ENCODE data around the gene ANTXR1.

DNA sequence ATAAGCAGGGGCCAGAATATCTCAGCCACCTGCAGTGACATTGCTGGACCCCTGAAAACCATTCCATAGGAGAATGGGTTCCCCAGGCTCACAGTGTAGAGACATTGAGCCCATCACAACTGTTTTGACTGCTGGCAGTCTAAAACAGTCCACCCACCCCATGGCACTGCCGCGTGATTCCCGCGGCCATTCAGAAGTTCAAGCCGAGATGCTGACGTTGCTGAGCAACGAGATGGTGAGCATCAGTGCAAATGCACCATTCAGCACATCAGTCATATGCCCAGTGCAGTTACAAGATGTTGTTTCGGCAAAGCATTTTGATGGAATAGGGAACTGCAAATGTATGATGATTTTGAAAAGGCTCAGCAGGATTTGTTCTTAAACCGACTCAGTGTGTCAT is 234.6 kb downstream of the ANTXR1 start:
- TF ChIP-seq, protein P1, sequence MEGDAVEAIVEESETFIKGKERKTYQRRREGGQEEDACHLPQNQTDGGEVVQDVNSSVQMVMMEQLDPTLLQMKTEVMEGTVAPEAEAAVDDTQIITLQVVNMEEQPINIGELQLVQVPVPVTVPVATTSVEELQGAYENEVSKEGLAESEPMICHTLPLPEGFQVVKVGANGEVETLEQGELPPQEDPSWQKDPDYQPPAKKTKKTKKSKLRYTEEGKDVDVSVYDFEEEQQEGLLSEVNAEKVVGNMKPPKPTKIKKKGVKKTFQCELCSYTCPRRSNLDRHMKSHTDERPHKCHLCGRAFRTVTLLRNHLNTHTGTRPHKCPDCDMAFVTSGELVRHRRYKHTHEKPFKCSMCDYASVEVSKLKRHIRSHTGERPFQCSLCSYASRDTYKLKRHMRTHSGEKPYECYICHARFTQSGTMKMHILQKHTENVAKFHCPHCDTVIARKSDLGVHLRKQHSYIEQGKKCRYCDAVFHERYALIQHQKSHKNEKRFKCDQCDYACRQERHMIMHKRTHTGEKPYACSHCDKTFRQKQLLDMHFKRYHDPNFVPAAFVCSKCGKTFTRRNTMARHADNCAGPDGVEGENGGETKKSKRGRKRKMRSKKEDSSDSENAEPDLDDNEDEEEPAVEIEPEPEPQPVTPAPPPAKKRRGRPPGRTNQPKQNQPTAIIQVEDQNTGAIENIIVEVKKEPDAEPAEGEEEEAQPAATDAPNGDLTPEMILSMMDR (IDR thresholded peaks at IDR 0.05; ENCODE audit: borderline replicate concordance, extremely low read depth, low read length, poor library complexity, severe bottlenecking): no peak
- no peak for TF ChIP-seq EZH2 (IDR thresholded peaks at IDR 0.05; ENCODE audit: borderline replicate concordance, low read depth, low read length, severe bottlenecking)

Data from DND-41 (cell line).